ENCODE measurements around the gene SLC15A1. TPM values are rescaled to one million over a fixed set of nuclear protein-coding genes. Genes with fewer than 3 reads are reported as not detected.

The SLC15A1 gene
- total RNA-seq, 2 donors from 2014 or later = not detected

- Histone ChIP-seq H3K27me3 (no peaks in the 10 kb centered on the region), H3K36me3 (no peaks in the 10 kb centered on the region), H3K27ac (no peak overlapping the region), H3K4me1 (no peaks in the 10 kb centered on the region), H3K9me3 (no peaks in the 10 kb centered on the region), H3K4me3 (no peak overlapping the region)
- no peak for TF ChIP-seq CTCF (IDR thresholded peaks at IDR 0.05)
- DNase-seq (ENCODE audit: low spot score) = no peak
Measured at GRCh38 chr13:98707281-98707999, 45.0 kb downstream of the SLC15A1 start.

- no peak for TF ChIP-seq CTCF (IDR thresholded peaks at IDR 0.05)
- Histone ChIP-seq H3K36me3 (no peaks in the 10 kb centered on the region), H3K27ac (no peak overlapping the region), H3K4me3 (no peak overlapping the region), H3K4me1 (no peaks in the 10 kb centered on the region), H3K9me3 (no peaks in the 10 kb centered on the region), H3K27me3 (no peaks in the 10 kb centered on the region)
- DNase-seq (ENCODE audit: low spot score) = no peak
Measured at GRCh38 chr13:98706446-98707110, 45.9 kb downstream of the SLC15A1 start.

GRCh38 chr13:98697791-98698190 is 54.7 kb downstream of the SLC15A1 start:
- H3K36me3 ChIP-seq = no peaks in the 10 kb centered on the region
- no peaks in the 10 kb centered on the region for H3K9me3 ChIP-seq
- H3K4me1 ChIP-seq = no peaks in the 10 kb centered on the region
- no peak overlapping the region for H3K4me3 ChIP-seq
- no peak for TF ChIP-seq CTCF (IDR thresholded peaks at IDR 0.05)
- no peak overlapping the region for H3K27ac ChIP-seq
- H3K27me3 ChIP-seq = no peaks in the 10 kb centered on the region
- DNase-seq (ENCODE audit: low spot score) = no peak

- Histone ChIP-seq H3K27ac (no peak overlapping the region), H3K36me3 (no peaks in the 10 kb centered on the region), H3K9me3 (no peaks in the 10 kb centered on the region), H3K4me3 (no peak overlapping the region), H3K4me1 (no peaks in the 10 kb centered on the region), H3K27me3 (no peaks in the 10 kb centered on the region)
- DNase-seq (ENCODE audit: low spot score) = no peak
- no peak for TF ChIP-seq CTCF (IDR thresholded peaks at IDR 0.05)
Measured at GRCh38 chr13:98693756-98694155, 58.7 kb downstream of the SLC15A1 start.

- H3K27ac ChIP-seq = no peak overlapping the region
- no peaks in the 10 kb centered on the region for H3K9me3 ChIP-seq
- TF ChIP-seq CTCF (IDR thresholded peaks at IDR 0.05) = no peak
- DNase-seq (ENCODE audit: low spot score) = no peak
- no peaks in the 10 kb centered on the region for H3K36me3 ChIP-seq
- H3K4me1 ChIP-seq = no peaks in the 10 kb centered on the region
- H3K4me3 ChIP-seq = no peak overlapping the region
- H3K27me3 ChIP-seq = no peaks in the 10 kb centered on the region
Measured at GRCh38 chr13:98691360-98691759, 61.1 kb downstream of the SLC15A1 start.
